SU-DHL-6 (cell line): Measurements from ENCODE around the gene RNF168.

ENCODE experiments used
- EZH2phosphoT487 ChIP-seq: fragments of 200-600 bp; sonication (generic), shearing (Covaris generic); conservative IDR thresholded peaks from 2 replicates; pipeline ENCODE4 v1.6.1; 2018; ENCODE audit warnings: mild to moderate bottlenecking, antibody characterized with exemption, low read length, moderate library complexity, mixed read lengths
- TF ChIP-seq, protein P1 (sequence below): fragments of 200-600 bp; sonication (generic); IDR thresholded peaks from one replicate; pipeline ENCODE4 v1.5.1; 2017; ENCODE audit warnings: antibody characterized with exemption, mild to moderate bottlenecking, low read length, moderate library complexity; ENCODE audit not compliant: insufficient read depth, poor library complexity, severe bottlenecking

- TF ChIP-seq, protein P1, sequence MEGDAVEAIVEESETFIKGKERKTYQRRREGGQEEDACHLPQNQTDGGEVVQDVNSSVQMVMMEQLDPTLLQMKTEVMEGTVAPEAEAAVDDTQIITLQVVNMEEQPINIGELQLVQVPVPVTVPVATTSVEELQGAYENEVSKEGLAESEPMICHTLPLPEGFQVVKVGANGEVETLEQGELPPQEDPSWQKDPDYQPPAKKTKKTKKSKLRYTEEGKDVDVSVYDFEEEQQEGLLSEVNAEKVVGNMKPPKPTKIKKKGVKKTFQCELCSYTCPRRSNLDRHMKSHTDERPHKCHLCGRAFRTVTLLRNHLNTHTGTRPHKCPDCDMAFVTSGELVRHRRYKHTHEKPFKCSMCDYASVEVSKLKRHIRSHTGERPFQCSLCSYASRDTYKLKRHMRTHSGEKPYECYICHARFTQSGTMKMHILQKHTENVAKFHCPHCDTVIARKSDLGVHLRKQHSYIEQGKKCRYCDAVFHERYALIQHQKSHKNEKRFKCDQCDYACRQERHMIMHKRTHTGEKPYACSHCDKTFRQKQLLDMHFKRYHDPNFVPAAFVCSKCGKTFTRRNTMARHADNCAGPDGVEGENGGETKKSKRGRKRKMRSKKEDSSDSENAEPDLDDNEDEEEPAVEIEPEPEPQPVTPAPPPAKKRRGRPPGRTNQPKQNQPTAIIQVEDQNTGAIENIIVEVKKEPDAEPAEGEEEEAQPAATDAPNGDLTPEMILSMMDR = peak; percentile 37
- no peak for TF ChIP-seq EZH2phosphoT487
Measured at GRCh38 chr3:196518966-196519717, 15.6 kb upstream of the RNF168 start.
